COLO668 (cell line): Measurements from ENCODE around the gene GABBR1.
A peak's percentile ranks its signal among the peaks of the same experiment; 100 is the strongest.

ENCODE experiments used
- DNase-seq: peaks from one replicate; lab custom pipeline; 2025; ENCODE audit not compliant: unreplicated experiment; lab: John Stamatoyannopoulos, UW

GABBR1 gene

GRCh38 chr6:29624520-29624961, 8.4 kb downstream of the GABBR1 start:
- no peak for DNase-seq

- DNase-seq: no peak
These were observed 12.4 kb downstream of the GABBR1 start for GRCh38 chr6:29620630-29621029.

GRCh38 chr6:29619578-29620160, 13.3 kb downstream of the GABBR1 start:
- DNase-seq: no peak

GRCh38 chr6:29617782-29618554, 15.0 kb downstream of the GABBR1 start:
- DNase-seq: no peak

GRCh38 chr6:29611426-29611825, 21.6 kb downstream of the GABBR1 start:
- no peak for DNase-seq

- DNase-seq: no peak
These were observed 22.4 kb downstream of the GABBR1 start for GRCh38 chr6:29610540-29610939.

- no peak for DNase-seq
These were observed 24.9 kb downstream of the GABBR1 start for GRCh38 chr6:29608131-29608530.

GRCh38 chr6:29603930-29604329, 29.1 kb downstream of the GABBR1 start:
- DNase-seq: no peak

- DNase-seq: no peak
These were observed 29.5 kb downstream of the GABBR1 start for GRCh38 chr6:29603456-29603855.

GRCh38 chr6:29602564-29603361, 30.2 kb downstream of the GABBR1 start:
- no peak for DNase-seq

- no peak for DNase-seq
These were observed 34.7 kb downstream of the GABBR1 start for GRCh38 chr6:29598172-29598747.

- no peak for DNase-seq
These were observed 35.8 kb downstream of the GABBR1 start for GRCh38 chr6:29597184-29597583.

- DNase-seq: no peak
These were observed 36.5 kb downstream of the GABBR1 start for GRCh38 chr6:29596381-29596900.

- DNase-seq: no peak
These were observed 39.7 kb downstream of the GABBR1 start for GRCh38 chr6:29593199-29593855.

- no peak for DNase-seq
These were observed 41.3 kb downstream of the GABBR1 start for GRCh38 chr6:29591677-29592076.

GRCh38 chr6:29590218-29590808, 42.7 kb downstream of the GABBR1 start:
- no peak for DNase-seq

GRCh38 chr6:29589423-29590048, 43.4 kb downstream of the GABBR1 start:
- DNase-seq: peak; percentile 13

GRCh38 chr6:29584821-29585220, 48.2 kb downstream of the GABBR1 start, which contains the start of gene OR2H2:
Gene OR2H2 (plus strand): TSS chr6:29585121. CDS start chr6:29587945, 2,824 bp downstream.
- DNase-seq: no peak

- no peak for DNase-seq
These were observed 55.4 kb downstream of the GABBR1 start for GRCh38 chr6:29577544-29577943.

- no peak for DNase-seq
These were observed 56.9 kb downstream of the GABBR1 start for GRCh38 chr6:29576056-29576455.
